ENCODE measurements around the gene EPHA8. TPM values are rescaled to one million over a fixed set of nuclear protein-coding genes. Genes with fewer than 3 reads are reported as not detected.

The EPHA8 gene
- total RNA-seq, 4 donors from 2014 or later, result not detected

DNA sequence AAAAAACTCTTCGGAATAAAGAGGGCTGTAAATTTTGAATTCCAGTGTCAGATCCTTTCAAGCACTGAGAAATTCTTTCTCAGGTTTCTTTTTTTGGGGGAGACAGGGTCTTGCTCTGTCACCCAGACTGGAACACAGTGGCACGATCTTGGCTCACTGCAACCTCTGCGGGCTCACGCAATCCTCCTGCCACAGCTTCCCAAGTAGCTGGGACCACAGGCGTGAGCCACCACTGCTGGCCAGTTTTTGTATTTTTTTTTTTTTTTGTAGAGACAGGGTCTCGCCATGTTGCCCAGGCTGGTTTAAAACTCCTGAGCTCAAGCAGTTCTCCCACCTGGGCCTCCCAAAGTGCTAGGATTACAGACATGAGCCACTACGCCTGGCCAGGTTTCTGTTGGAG lies 34.8 kb upstream of the EPHA8 start:
- Histone ChIP-seq H3K27ac (no peak overlapping the region), H3K36me3 (peaks cover 0 to 43% (median 8%) of the 10 kb centered on the region in 3 donors), H3K4me1 (peaks cover 0 to 20% (median 3%) of the 10 kb centered on the region in 4 donors), H3K4me3 (no peak overlapping the region), H3K27me3 (no peaks in the 10 kb centered on the region), H3K9me3 (no peaks in the 10 kb centered on the region)
- 95 to 96% methylated on average over 7 of the region's 7 CpGs for WGBS, 2 donors
- TF ChIP-seq, protein P1, sequence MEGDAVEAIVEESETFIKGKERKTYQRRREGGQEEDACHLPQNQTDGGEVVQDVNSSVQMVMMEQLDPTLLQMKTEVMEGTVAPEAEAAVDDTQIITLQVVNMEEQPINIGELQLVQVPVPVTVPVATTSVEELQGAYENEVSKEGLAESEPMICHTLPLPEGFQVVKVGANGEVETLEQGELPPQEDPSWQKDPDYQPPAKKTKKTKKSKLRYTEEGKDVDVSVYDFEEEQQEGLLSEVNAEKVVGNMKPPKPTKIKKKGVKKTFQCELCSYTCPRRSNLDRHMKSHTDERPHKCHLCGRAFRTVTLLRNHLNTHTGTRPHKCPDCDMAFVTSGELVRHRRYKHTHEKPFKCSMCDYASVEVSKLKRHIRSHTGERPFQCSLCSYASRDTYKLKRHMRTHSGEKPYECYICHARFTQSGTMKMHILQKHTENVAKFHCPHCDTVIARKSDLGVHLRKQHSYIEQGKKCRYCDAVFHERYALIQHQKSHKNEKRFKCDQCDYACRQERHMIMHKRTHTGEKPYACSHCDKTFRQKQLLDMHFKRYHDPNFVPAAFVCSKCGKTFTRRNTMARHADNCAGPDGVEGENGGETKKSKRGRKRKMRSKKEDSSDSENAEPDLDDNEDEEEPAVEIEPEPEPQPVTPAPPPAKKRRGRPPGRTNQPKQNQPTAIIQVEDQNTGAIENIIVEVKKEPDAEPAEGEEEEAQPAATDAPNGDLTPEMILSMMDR (IDR thresholded peaks at IDR 0.05), result no peak
- no peak for TF ChIP-seq EP300 (IDR thresholded peaks at IDR 0.05)
- TF ChIP-seq POLR2A (IDR thresholded peaks at IDR 0.05), result no peak
- no peak for DNase-seq (ENCODE audit: low spot score in 2 of 2)

DNA sequence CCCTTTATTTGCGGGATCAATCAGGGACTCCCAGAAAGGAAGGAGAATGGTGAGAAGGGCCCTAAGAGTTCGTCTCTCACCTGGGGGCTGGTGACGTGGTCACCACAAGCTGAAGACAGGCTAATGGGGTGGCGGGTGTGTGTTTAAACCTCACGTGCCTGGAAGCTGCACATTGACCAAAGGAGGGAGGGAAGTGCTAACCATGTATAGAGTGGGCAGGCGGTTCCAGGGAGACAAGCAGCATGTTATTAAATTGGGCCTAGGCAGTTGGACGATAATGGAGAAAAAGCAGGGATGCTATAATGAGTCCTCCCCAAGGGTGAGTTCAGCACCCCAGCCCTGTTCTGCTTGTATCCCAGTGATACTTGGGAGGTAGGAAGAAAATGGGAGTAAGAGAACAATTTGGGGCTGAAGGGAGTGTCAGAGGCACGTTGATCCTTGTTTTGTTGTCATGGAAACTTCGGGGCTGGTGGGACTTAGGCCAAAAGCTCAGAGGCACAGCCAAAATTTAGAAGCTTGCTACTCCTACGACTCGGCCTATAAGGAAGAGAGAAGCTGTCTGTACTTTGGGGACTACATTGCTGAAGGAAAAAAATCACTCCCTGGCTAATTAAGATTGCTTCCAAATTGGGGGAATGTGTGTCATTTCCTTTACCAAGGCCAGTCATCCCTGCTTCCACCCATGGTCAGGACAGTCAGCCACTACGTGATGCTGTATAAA lies 33.2 kb upstream of the EPHA8 start:
- H3K27ac ChIP-seq, result peak overlapping the region in 2 of 4 donors; percentile 52 to 53
- peak in 1 of 2 donors; percentile 40 for DNase-seq (ENCODE audit: low spot score in 2 of 2)
- peaks cover 0 to 20% (median 3%) of the 10 kb centered on the region in 4 donors for H3K4me1 ChIP-seq
- peaks cover 0 to 26% (median 5%) of the 10 kb centered on the region in 3 donors for H3K36me3 ChIP-seq
- TF ChIP-seq, protein P1 (IDR thresholded peaks at IDR 0.05), result no peak
- TF ChIP-seq EP300 (IDR thresholded peaks at IDR 0.05), result no peak
- no peak for TF ChIP-seq POLR2A (IDR thresholded peaks at IDR 0.05)
- no peaks in the 10 kb centered on the region for H3K9me3 ChIP-seq
- 53 to 63% methylated on average over 12 of the region's 12 CpGs for WGBS, 2 donors
- H3K4me3 ChIP-seq, result no peak overlapping the region
- H3K27me3 ChIP-seq, result no peaks in the 10 kb centered on the region

DNA sequence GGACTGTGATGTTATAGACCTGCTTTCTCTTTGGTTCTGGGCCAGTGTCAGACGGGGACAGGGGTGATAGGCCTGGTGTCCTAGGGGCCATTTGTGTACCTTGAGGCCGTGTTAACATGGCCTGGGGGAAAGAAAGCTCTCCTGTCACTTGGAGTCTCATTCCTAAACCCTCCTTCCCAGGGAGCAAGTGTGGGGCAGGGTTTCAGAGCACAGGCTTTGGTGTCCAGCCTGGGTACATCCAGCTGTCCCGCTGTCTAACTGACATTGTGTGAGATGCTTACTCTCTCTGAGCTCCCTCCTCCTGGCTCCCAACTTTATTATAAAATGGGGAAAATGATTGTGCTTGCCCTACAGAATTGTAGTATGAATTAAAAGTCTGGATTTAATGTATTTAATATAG lies 32.6 kb upstream of the EPHA8 start:
- 73 to 78% methylated on average over 3 of the region's 3 CpGs for WGBS, 2 donors
- Histone ChIP-seq H3K4me3 (no peak overlapping the region), H3K27me3 (no peaks in the 10 kb centered on the region), H3K36me3 (peaks cover 0 to 20% (median 5%) of the 10 kb centered on the region in 3 donors), H3K9me3 (no peaks in the 10 kb centered on the region), H3K4me1 (peaks cover 0 to 20% (median 3%) of the 10 kb centered on the region in 4 donors), H3K27ac (peak overlapping the region in 2 of 4 donors; percentile 52 to 53)
- TF ChIP-seq EP300 (IDR thresholded peaks at IDR 0.05), result no peak
- no peak for TF ChIP-seq POLR2A (IDR thresholded peaks at IDR 0.05)
- TF ChIP-seq, protein P1 (IDR thresholded peaks at IDR 0.05), result no peak
- no peak for DNase-seq (ENCODE audit: low spot score in 2 of 2)

DNA sequence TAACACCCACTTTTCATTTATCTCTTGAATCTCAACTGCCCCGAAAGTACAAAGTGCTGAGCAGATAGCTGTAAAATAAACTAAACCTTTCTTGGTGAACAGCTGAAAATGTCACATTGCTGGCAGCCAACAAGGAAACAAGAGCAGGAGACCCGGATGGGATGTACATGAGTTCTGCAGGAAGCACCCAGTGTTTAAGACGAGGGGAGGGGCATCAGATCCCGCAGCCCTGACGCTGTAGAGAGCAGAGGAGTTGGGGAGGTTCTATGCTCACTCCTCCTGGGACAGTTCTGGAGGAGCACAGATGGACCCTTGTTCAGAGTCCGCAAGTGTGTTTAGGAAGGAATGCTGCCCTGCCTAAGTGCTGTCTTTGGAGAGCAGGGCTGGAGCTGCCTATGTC lies 32.0 kb upstream of the EPHA8 start:
- H3K27ac ChIP-seq, result no peak overlapping the region
- WGBS, 2 donors, result 42 to 46% methylated on average over 6 of the region's 6 CpGs
- DNase-seq (ENCODE audit: low spot score in 2 of 2), result no peak
- TF ChIP-seq, protein P1 (IDR thresholded peaks at IDR 0.05), result no peak
- TF ChIP-seq POLR2A (IDR thresholded peaks at IDR 0.05), result no peak
- no peak for TF ChIP-seq EP300 (IDR thresholded peaks at IDR 0.05)
- H3K36me3 ChIP-seq, result peaks cover 0 to 15% (median 5%) of the 10 kb centered on the region in 3 donors
- H3K4me3 ChIP-seq, result no peak overlapping the region
- H3K4me1 ChIP-seq, result peaks cover 0 to 20% (median 3%) of the 10 kb centered on the region in 4 donors
- no peaks in the 10 kb centered on the region for H3K27me3 ChIP-seq
- no peaks in the 10 kb centered on the region for H3K9me3 ChIP-seq

DNA sequence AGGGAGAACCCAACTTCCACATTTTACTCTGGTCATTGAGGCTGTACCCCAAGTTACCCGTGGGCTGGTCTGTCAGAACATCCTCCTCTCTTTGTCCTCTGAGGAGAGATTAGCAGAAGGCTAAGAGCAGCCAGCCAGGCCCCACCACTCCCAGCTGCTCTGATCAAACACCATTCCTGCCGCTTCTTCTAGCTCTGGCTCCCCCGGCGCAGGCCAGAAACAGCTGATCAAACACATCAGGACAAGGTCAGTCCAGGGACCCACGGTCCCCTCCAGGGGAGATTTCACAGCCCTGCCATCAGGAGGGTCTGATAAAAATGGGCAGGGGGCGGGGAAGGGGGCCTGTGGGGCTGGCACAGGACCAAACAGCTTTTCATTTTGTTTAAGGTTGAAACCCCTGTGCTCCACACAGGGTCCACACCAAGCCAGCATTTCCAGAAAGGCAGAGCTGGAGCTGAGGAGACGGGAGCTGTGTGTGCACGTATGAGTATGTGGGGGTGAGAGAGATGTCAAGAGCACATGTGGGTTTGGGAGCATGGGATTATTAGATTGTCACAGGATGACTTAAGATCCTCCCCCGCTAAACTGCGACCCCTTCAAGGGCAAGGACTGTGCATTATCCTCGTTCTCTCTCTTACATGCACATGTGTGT lies 29.9 kb upstream of the EPHA8 start:
- H3K9me3 ChIP-seq, result no peaks in the 10 kb centered on the region
- DNase-seq (ENCODE audit: low spot score in 2 of 2), result no peak
- WGBS, 2 donors, result 71 to 73% methylated on average over 9 to 11 of the region's 11 CpGs

More for the DNA sequence above, 29.9 kb upstream of the EPHA8 start:
- Histone ChIP-seq H3K27ac (no peak overlapping the region), H3K4me3 (no peak overlapping the region), H3K27me3 (no peaks in the 10 kb centered on the region), H3K4me1 (peaks cover 0 to 20% (median 3%) of the 10 kb centered on the region in 4 donors), H3K36me3 (no peaks in the 10 kb centered on the region)
- TF ChIP-seq POLR2A (IDR thresholded peaks at IDR 0.05) (no peak), EP300 (IDR thresholded peaks at IDR 0.05) (no peak)
- TF ChIP-seq, protein P1 (IDR thresholded peaks at IDR 0.05), result no peak

All from tibial nerve (tissue), 4 donors.